AG09319 (cell line): ENCODE data around the gene TREX2.

Experiments used
- DNase-seq: peaks from one replicate; pipeline ENCODE4 v3.0.0-alpha.2; 2010; ENCODE audit warnings: low read depth; ENCODE audit errors: extremely low read depth
- CTCF ChIP-seq: IDR thresholded peaks from 2 replicates; pipeline ENCODE4 v1.5.1; 2011; ENCODE audit warnings: low read depth, mild to moderate bottlenecking, inconsistent platforms, low read length, moderate library complexity

Gene TREX2

GRCh38 chrX:153491351-153491914 lies 45.6 kb upstream of the TREX2 start:
- no peak for TF ChIP-seq CTCF
- DNase-seq, result no peak

GRCh38 chrX:153490217-153490930 lies 44.5 kb upstream of the TREX2 start:
- no peak for TF ChIP-seq CTCF
- no peak for DNase-seq

GRCh38 chrX:153488231-153488914 lies 42.5 kb upstream of the TREX2 start:
- no peak for DNase-seq
- no peak for TF ChIP-seq CTCF

GRCh38 chrX:153487590-153488071 lies 41.8 kb upstream of the TREX2 start:
- DNase-seq, result no peak
- TF ChIP-seq CTCF, result no peak

- no peak for DNase-seq
- TF ChIP-seq CTCF, result no peak
Observed at GRCh38 chrX:153486171-153486570, 40.3 kb upstream of the TREX2 start.

GRCh38 chrX:153485396-153486080 lies 39.7 kb upstream of the TREX2 start:
- TF ChIP-seq CTCF, result no peak
- DNase-seq, result no peak
